GM19397 (cell line): ENCODE results near the gene HDLBP.
"Not testable (repeated sequence)": the region's sequence is repeated elsewhere in the genome, so short reads cannot be mapped to it uniquely, and the experiment has no call there.

Experiments
- ATAC-seq: cut with Tn5 transposase; IDR thresholded peaks from one replicate; pipeline ENCODE4 v1.9.1; 2021; ENCODE audit warnings: mild to moderate bottlenecking, moderate library complexity; ENCODE audit not compliant: unreplicated experiment

Gene HDLBP

DNA sequence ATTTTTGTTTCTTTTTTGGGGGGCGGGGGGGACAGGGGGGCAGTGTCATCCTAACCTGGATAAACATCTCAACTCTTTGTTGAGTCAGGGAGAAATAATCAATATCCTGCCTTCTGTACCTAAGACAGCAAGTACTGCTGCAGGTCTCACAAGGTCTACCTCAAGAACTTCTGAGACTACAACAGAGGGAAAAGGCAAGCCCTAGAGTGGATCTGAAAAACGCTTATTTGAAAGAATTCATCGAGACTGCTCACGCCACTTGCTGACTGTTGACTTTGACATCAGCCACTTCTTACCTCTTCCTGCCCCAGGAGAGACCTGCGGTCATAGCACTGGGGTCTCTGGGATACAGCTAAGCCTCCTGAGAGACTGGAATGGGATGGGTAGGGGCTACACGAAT lies 8.4 kb downstream of the HDLBP start:
- ATAC-seq: no peak

- ATAC-seq: no peak
Measured at GRCh38 chr2:241304039-241304670, 11.3 kb downstream of the HDLBP start.

DNA sequence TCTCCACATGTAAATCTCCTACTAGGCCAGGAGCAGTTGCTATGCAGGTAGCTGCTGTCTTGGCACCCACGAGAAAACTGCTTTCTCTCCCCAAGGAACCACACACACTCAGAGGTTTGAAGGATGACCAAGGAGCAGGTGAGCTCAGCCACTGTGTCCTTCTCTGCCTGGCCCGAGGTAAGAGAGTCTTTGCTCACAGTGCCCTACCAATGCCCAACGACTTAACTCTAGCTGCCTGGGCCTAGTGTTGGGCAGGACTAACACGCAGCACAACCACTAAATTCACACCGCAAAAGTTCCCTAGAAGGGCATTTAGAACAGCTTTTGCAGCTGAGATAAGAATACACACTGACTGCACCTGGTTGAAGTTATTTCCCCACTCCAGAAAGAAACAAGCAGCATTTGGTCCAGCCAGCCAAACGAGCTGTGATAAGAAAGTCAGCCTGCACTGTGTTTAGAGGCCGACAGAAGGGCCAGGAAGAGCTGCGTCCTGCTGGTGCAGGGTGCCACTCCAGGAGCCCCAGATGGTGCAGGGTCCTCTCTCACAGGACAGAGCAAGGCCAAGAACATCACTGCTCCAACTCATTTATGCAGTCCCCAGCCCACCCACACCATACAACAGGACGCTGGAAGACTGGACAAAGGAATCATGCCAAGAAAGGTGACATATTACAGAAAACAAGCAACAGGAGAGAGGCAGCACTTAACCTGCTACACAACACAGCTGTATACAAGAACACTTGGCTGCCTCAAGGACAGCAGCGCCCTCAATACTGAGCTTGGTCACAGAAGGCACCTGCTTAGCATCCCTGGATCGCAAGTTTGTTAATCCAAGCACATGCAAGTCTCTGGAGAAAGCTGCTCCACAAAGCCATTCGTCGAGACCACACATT lies 12.5 kb downstream of the HDLBP start:
- no peak for ATAC-seq

DNA sequence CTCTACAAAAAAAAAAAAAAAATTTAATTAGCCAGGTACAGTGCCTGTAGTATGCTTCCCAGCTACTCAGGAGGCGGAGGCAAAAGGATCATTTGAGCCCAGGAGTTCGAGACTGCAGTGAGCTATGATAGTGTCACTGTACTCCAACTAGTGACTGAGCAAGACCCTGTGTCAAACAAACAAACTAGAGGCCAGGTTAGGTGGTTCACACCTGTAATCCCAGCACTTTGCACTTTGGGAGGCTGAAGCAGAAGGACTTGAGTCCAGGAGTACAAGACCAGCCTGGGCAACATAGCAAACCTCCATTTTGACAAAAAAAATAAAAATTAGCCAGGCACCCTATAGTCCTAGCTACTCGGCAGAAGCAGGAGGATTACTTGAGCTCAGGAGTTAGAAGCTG lies 13.4 kb downstream of the HDLBP start:
- no peak for ATAC-seq

GRCh38 chr2:241300000-241300399 lies 15.5 kb downstream of the HDLBP start:
- ATAC-seq: no peak

- no peak for ATAC-seq
Measured at GRCh38 chr2:241298673-241299072, 16.8 kb downstream of the HDLBP start.

- no peak for ATAC-seq
Measured at GRCh38 chr2:241296767-241297166, 18.7 kb downstream of the HDLBP start.

GRCh38 chr2:241295326-241296095 lies 20.0 kb downstream of the HDLBP start:
- ATAC-seq: no peak

DNA sequence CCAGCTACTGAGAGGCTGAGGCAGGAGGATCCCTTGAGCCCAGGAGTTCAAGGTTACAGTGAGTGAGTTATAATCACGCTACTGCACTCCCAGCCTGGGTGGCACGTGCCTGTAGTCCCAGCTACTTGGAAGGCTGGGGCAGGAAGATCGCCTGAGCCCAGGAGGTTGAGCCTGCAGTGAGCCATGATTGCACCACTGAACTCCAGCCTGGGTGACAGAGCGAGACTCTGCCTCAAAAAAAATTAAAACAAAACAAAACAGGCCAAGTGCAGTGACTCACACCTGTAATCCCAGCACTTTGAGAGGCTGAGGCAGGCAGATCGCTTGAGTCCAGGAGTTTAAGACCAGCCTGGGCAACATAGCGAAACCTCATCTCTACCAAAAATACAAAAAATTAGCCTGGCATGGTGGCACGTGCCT lies 22.1 kb downstream of the HDLBP start:
- not testable (repeated sequence) for ATAC-seq

GRCh38 chr2:241291977-241292376 lies 23.5 kb downstream of the HDLBP start:
- ATAC-seq: no peak

- no peak for ATAC-seq
Measured at GRCh38 chr2:241291153-241291552, 24.3 kb downstream of the HDLBP start.

- ATAC-seq: no peak
Measured at GRCh38 chr2:241289597-241289996, 25.9 kb downstream of the HDLBP start.

GRCh38 chr2:241289053-241289452 lies 26.4 kb downstream of the HDLBP start:
- ATAC-seq: no peak

DNA sequence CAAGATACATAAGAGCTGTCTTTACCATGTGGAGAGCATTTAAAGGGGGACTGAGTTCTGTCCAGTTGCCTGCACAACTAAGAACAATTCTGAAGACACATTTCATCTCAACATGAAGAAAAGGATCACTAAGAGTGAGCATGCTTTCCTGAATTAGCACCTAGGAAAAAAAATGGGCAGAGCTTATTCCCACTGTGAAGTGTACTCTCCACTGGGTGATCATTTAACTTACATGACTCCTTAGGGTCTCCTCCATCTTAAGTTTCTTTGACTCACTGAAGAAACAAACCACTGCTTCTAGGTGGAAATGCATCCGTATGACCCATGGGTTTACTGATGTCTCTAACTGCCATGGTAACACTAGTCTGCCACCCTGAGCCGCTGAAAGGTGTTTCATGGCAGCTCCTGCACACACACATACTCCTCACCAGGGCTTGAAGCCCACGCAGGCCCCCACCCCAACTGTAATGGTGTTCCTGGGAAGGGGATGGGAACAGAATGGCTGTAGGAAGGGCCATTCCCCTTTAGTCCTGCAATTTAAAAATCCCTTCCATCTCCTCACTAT lies 27.1 kb downstream of the HDLBP start:
- no peak for ATAC-seq

DNA sequence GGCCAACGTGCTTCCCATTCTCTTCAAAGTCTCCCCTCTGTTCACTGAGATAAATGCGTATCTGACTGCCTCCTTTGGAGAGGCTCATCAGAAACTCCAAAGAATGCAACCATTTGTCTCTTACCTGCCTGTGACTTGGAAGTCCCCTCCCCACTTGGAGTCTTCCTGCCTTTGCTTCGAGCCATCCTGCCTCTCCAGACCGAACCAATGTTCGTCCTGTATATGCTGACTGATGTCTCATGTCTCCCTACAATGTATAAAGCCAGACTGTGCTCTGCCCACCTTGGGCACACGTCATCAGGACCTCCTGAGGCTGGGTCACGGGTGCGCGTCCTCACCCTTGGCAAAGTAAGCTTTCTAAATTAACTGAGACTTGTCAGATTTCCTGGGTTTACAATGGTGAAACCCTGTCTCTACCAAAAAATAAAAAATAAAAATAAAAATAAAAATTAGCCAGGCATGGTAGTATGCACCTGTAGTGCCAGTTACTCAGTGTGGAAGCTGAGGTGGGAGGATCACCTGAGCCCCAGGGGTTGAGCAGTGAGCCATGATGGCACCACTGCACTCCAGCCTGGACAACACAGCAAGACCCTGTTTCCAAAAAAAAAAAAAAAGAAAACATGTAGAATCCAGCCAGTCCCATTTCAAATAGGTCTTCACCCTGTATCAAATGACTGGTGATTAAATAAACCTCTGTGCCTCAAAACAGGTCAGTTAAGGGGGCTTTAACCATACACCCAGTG lies 29.0 kb downstream of the HDLBP start:
- no peak for ATAC-seq

GRCh38 chr2:241285596-241285995 lies 29.9 kb downstream of the HDLBP start:
- no peak for ATAC-seq

- ATAC-seq: no peak
Measured at GRCh38 chr2:241282555-241282954, 32.9 kb downstream of the HDLBP start.

DNA sequence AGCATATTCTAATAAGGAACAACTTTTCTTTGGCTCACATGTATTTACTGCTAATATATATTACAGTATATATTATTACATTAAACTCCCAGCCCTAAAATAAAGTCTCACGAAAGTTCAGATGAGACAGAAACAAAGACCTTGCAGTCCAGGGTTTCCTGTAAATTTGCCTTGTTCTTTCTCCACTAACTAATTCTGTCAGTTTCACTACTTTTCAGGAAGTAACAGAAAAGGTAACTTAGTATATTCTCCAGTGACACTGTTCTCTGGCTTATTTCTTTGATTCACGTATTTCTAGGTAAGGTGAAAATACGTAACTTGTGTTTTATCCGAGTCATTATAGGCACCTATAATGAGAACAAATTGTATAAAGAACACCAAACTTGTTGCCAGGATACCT lies 35.2 kb downstream of the HDLBP start:
- ATAC-seq: no peak

DNA sequence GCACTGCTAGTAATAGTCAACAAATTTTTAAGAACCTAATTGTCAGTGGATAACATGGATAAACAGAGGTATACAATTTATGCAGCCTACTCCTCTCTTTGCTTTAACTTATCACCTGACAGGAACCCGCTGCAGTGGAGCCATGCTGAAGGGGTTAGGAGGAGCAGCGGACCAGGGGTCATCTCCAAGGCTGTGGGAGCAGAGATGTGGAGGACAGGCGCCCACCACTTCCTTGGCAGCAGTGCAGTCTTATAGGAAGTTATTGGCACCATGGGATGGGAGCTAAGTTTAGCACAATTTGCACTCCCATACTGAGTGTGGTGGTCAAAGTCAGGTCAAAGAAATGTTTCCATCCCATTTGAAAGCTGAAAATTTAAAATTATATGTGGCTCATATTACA lies 35.6 kb downstream of the HDLBP start:
- ATAC-seq: no peak

DNA sequence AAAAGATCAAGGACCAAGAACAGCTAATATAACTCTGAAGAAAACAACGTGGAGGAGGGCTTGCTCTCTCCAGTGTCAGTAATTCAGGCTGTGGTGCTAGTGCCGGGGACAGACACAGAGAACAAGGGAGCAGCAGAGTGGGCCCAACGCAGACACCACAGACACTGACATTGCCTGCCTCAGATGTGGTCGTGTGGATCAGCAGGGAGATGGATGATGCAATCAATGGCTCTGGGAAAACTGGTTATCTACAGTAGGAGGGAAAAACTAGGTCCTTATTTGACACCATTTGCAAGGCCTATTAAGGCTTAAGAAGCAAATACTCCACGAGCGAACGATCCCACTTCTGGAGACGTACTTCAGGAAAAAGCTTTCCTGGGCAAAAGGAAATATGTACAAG lies 36.1 kb downstream of the HDLBP start:
- no peak for ATAC-seq

DNA sequence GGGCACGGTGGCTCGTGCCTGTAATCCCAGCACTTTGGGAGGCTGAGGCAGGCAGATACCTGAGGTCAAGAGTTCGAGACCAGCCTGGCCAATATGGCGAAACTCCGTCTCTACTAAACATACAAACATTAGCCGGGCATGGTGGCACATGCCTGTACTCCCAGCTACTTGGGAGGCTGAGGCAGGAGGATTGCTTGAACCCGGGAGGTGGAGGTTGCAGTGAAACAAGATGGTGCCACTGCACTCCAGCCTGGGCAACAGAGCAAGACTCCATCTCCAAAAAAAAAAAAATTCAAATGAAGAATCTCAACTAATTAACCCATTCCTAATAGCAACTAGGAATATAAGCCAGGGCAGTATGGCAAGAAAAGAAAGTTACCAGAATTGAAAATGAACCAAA lies 37.2 kb downstream of the HDLBP start:
- not testable (repeated sequence) for ATAC-seq
